DOHH2 (cell line): ENCODE data around the gene YTHDC2.

ENCODE experiments used
- H3F3A ChIP-seq: fragments of 200-600 bp; sonication (generic), shearing (Covaris generic); 2 replicates; pipeline ENCODE4 v1.6.0; 2016; ENCODE audit warnings: antibody characterized with exemption, mild to moderate bottlenecking; ENCODE audit not compliant: control insufficient read depth, insufficient read depth
- H3K27ac ChIP-seq: fragments of 200-600 bp; sonication (generic); 2 replicates; pipeline ENCODE4 v1.5.1; 2014; ENCODE audit warnings: low read depth, mild to moderate bottlenecking, low read length, moderate library complexity
- H3K27me3 ChIP-seq: fragments of 200-600 bp; sonication (generic); 2 replicates; pipeline ENCODE4 v1.6.1; 2014; ENCODE audit warnings: mild to moderate bottlenecking, low read length, mixed read lengths; ENCODE audit not compliant: control insufficient read depth
- H3K36me3 ChIP-seq: fragments of 200-600 bp; sonication (generic); 2 replicates; pipeline ENCODE4 v1.6.1; 2014; ENCODE audit warnings: mild to moderate bottlenecking, low read length, moderate library complexity, mixed read lengths; ENCODE audit not compliant: control insufficient read depth
- H3K4me1 ChIP-seq: fragments of 200-600 bp; sonication (generic); 2 replicates; pipeline ENCODE4 v1.6.1; 2014; ENCODE audit warnings: mild to moderate bottlenecking, low read length, mixed read lengths; ENCODE audit not compliant: control insufficient read depth
- H3K4me2 ChIP-seq: fragments of 200-600 bp; sonication (generic); 2 replicates; pipeline ENCODE4 v1.6.0; 2014; ENCODE audit warnings: mild to moderate bottlenecking, low read length, moderate library complexity
- H3K4me3 ChIP-seq: fragments of 200-600 bp; sonication (generic); 2 replicates; pipeline ENCODE4 v1.5.1; 2014; ENCODE audit warnings: mild to moderate bottlenecking, low read length, mixed read lengths
- H3K79me2 ChIP-seq: fragments of 200-600 bp; sonication (generic); 2 replicates; pipeline ENCODE4 v1.6.1; 2014; ENCODE audit warnings: mild to moderate bottlenecking, low read length, mixed read lengths; ENCODE audit not compliant: control insufficient read depth
- H3K9me2 ChIP-seq: fragments of 200-600 bp; sonication (generic); replicated peaks from 2 replicates; pipeline ENCODE4 v1.6.1; 2014; ENCODE audit warnings: mild to moderate bottlenecking, low read length, mixed read lengths; ENCODE audit not compliant: control insufficient read depth
- H3K9me3 ChIP-seq: fragments of 200-600 bp; sonication (generic); 2 replicates; pipeline ENCODE4 v1.6.1; 2014; ENCODE audit warnings: antibody characterized with exemption, low read length, mixed read lengths; ENCODE audit not compliant: control insufficient read depth, insufficient read depth
- H4K20me1 ChIP-seq: fragments of 200-600 bp; sonication (generic); 2 replicates; pipeline ENCODE4 v1.6.0; 2014; ENCODE audit warnings: low read depth, mild to moderate bottlenecking, antibody characterized with exemption, low read length, moderate library complexity; ENCODE audit not compliant: control insufficient read depth, insufficient read depth
- CTCF ChIP-seq: fragments of 200-600 bp; sonication (generic); IDR thresholded peaks from one replicate; pipeline ENCODE4 v1.5.1; 2014; ENCODE audit warnings: antibody characterized with exemption, mild to moderate bottlenecking, low read depth, low read length; ENCODE audit not compliant: poor library complexity, severe bottlenecking
- EZH2phosphoT487 ChIP-seq: fragments of 200-600 bp; sonication (generic); IDR thresholded peaks from 2 replicates; pipeline ENCODE4 v1.6.1; 2017; ENCODE audit warnings: borderline replicate concordance, mild to moderate bottlenecking, antibody characterized with exemption, low read length, moderate library complexity, mixed read lengths

Gene YTHDC2

GRCh38 chr5:113480243-113480642 lies 33.3 kb upstream of the YTHDC2 start:
- Histone ChIP-seq H3K4me2 (no peak overlapping the region), H3K4me3 (no peak overlapping the region), H3F3A (no peaks in the 10 kb centered on the region), H3K4me1 (no peaks in the 10 kb centered on the region), H3K27me3 (no peaks in the 10 kb centered on the region), H4K20me1 (no peaks in the 10 kb centered on the region), H3K9me2 (no peaks in the 10 kb centered on the region), H3K27ac (no peak overlapping the region), H3K9me3 (no peaks in the 10 kb centered on the region), H3K36me3 (no peaks in the 10 kb centered on the region), H3K79me2 (no peaks in the 10 kb centered on the region)
- TF ChIP-seq EZH2phosphoT487: no peak
- TF ChIP-seq CTCF: no peak

- no peaks in the 10 kb centered on the region for H3K27me3 ChIP-seq
- no peaks in the 10 kb centered on the region for H3K36me3 ChIP-seq
- no peak overlapping the region for H3K4me3 ChIP-seq
- H3K9me3 ChIP-seq: peaks cover 9% of the 10 kb centered on the region; the same call in 1 of the 2 replicates
- H4K20me1 ChIP-seq: no peaks in the 10 kb centered on the region
- no peaks in the 10 kb centered on the region for H3K9me2 ChIP-seq
- H3K27ac ChIP-seq: no peak overlapping the region
- H3K79me2 ChIP-seq: no peaks in the 10 kb centered on the region
- H3K4me2 ChIP-seq: no peak overlapping the region
- H3K4me1 ChIP-seq: no peaks in the 10 kb centered on the region
- no peaks in the 10 kb centered on the region for H3F3A ChIP-seq
- no peak for TF ChIP-seq CTCF
- no peak for TF ChIP-seq EZH2phosphoT487
Observed at GRCh38 chr5:113487416-113487780, 26.1 kb upstream of the YTHDC2 start.

- H3K4me2 ChIP-seq: no peak within 1 kb of the TSS
- no peaks in the 10 kb centered on the region for H3F3A ChIP-seq
- peaks cover 9% of the 10 kb centered on the region; the same call in 1 of the 2 replicates for H3K9me3 ChIP-seq
- H3K27me3 ChIP-seq: no peaks in the 10 kb centered on the region
- TF ChIP-seq CTCF: no peak
- no peak for TF ChIP-seq EZH2phosphoT487
- H3K4me1 ChIP-seq: no peaks in the 10 kb centered on the region
- no peaks in the 10 kb centered on the region for H3K79me2 ChIP-seq
- H4K20me1 ChIP-seq: no peaks in the 10 kb centered on the region
- H3K27ac ChIP-seq: no peak within 1 kb of the TSS
- no peak within 1 kb of the TSS for H3K4me3 ChIP-seq
- no peaks in the 10 kb centered on the region for H3K9me2 ChIP-seq
- no peaks in the 10 kb centered on the region for H3K36me3 ChIP-seq
Observed at GRCh38 chr5:113487781-113488644, 25.5 kb upstream of the YTHDC2 start, which contains the start of gene MCC. MCC (minus strand) TSS chr5:113488453.
